ENCODE data around the gene BET1L.
"Not testable (repeated sequence)": the region's sequence is repeated elsewhere in the genome, so short reads cannot be mapped to it uniquely, and the experiment has no call there.

BET1L gene

DNA sequence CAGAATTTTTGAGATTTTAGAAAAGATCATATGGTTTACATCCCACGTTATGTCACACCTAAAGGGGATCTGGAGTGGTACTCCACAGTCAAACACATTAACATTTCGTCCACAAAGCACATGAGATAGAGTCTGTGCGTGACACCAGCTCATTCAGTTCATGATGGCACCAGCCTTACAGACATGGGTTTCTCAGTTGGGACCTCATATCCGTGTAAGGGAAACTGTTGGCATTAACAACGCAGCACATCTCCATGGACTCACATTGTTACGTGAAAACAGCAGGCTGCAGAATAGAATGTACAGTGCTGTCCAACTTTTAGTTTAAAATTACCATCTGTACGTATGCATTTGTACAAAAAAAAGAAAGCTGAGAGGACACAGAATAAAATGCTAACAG lies 14.3 kb upstream of the BET1L start:
- H3K36me3 Mint-ChIP-seq (ENCODE audit: low read depth) = peaks cover 13% of the 10 kb centered on the region

DNA sequence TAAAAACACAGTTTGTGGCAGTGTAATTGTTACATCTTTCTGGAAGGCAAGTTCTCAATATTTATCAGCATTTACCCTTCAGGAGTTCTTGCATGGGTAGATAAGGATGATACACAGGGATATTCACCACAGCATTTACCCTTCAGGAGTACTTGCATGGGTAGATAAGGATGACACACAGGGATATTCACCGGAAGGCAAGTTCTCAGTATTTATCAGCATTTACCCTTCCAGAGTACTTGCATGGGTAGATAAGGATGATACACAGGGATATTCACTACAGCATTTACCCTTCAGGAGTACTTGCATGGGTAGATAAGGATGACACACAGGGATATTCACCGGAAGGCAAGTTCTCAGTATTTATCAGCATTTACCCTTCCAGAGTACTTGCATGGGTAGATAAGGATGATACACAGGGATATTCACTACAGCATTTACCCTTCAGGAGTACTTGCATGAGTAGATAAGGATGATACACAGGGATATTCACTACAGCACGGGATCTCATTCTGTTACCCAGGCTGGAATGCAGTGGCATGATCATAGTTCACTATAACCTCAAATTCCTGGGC lies 13.5 kb upstream of the BET1L start:
- not testable (repeated sequence) for H3K4me1 Mint-ChIP-seq (ENCODE audit: low read depth); H3K27me3 Mint-ChIP-seq (ENCODE audit: low read depth); H3K4me3 Mint-ChIP-seq; H3K27ac Mint-ChIP-seq; H3K9me3 Mint-ChIP-seq; DNase-seq (ENCODE audit: low spot score)
- H3K36me3 Mint-ChIP-seq (ENCODE audit: low read depth) = peaks cover 11% of the 10 kb centered on the region

More for the DNA sequence above, 14.3 kb upstream of the BET1L start:
- H3K4me1 Mint-ChIP-seq (ENCODE audit: low read depth) = peaks cover 11% of the 10 kb centered on the region
- no peaks in the 10 kb centered on the region for H3K27me3 Mint-ChIP-seq (ENCODE audit: low read depth)
- no peak overlapping the region for H3K4me3 Mint-ChIP-seq
- no peak overlapping the region for H3K27ac Mint-ChIP-seq
- DNase-seq (ENCODE audit: low spot score) = no peak
- H3K9me3 Mint-ChIP-seq = no peaks in the 10 kb centered on the region

DNA sequence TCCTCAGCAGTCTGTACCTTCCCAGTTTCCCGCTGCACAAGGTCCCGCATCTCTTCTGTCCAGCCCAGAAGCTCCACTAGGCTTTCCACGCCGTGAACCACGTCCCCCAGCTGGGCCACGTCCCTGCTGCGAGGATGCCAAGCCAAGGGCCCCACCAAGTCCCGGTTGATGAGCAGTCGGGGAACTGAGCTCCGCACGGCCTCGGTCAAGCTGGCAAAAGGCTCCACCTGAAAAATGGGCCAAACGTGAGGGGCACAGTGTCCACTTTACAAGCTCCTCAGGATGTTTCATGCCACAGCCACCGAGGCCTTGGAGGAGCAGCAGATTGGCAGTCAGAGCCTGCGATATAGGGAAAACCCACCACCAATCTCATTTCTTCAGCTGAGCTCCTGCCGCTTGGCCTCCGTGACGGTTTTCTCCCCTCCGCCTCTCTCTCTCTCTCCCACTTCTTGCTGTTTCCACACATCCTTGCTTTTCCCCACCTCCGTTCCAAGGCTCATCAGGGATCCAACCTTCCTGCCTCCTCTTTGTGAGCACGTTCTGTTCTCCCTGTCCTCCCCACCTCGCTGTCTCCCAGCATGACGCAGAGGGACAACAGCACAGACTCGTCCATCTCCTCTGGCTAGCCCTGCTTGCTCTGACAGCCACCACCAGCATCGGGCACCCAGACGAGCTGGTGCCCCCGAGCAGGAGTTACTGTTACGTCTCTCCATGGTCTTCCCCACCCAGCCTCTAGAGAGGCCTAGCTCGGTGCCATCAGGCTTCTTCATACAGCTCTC lies 11.8 kb upstream of the BET1L start:
- Mint-ChIP-seq H3K27ac (peak overlapping the region; percentile 56), H3K4me1 (ENCODE audit: low read depth) (peaks cover 5% of the 10 kb centered on the region), H3K36me3 (ENCODE audit: low read depth) (peaks cover 18% of the 10 kb centered on the region), H3K27me3 (ENCODE audit: low read depth) (no peaks in the 10 kb centered on the region), H3K4me3 (no peak overlapping the region), H3K9me3 (no peaks in the 10 kb centered on the region)
- DNase-seq (ENCODE audit: low spot score) = no peak

DNA sequence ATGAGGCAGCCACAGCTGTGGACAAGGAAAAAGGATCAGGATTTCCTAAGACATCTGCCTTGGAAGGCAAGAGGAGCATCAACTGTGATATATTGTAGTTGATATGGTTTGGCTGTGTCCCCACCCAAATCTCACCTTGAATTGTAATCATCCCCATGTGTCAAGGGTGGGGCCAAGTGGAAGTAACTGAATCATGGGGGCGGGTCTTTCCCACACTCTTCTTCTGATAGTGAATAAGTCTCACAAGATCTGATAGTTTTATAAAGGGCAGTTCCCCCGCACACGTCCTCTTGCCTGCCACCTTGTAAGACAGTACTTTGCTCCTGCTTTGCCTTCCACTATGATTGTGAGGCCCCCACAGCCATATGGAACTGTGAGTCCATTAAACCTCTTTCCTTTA lies 10.5 kb upstream of the BET1L start:
- Mint-ChIP-seq H3K4me1 (ENCODE audit: low read depth) (peaks cover 5% of the 10 kb centered on the region), H3K4me3 (no peak overlapping the region), H3K27me3 (ENCODE audit: low read depth) (no peaks in the 10 kb centered on the region), H3K9me3 (no peaks in the 10 kb centered on the region), H3K27ac (peak overlapping the region; percentile 32), H3K36me3 (ENCODE audit: low read depth) (peaks cover 21% of the 10 kb centered on the region)
- DNase-seq (ENCODE audit: low spot score) = no peak

DNA sequence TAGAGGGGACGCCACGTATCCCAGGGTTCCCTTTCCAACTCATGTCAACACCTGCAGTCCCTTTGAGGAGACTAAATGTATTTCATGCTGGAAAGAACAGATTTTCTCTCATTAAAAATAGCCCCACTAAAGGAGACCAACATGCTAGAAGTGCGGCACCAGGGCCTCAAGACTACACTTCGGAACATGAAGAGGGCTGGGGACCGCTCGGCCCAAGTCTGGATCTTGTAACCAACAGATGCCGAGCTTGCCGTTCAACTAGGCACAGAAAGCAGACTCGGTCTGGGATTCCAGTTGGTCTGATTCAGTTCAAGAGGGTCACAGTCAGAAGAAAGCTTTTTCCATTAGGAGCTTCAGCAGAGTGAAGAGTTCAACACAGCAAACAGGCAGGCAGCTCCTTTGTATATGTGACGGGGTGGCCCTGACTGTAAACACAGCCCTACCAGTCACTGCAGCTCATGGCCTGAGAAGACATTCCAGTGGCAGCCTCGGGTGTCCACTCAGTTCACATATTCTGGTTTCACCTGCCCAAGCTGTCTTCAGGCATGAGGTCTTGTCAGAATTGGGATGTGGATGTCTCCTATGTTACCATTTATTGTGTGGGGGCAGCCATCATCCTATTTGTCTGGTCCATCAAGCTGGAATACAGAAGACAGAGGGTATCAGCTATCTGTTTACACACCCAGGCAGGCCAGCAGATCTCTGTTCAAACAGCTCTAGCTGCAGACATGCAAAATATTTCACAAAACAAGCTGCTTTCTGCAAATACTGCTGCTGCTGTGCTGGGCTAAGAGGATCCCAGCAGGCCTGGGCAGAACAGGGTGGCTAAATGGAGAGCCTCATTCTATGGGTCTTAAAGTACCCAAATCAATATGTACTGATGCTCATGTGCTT lies 9.1 kb upstream of the BET1L start:
- Mint-ChIP-seq H3K27me3 (ENCODE audit: low read depth) (no peaks in the 10 kb centered on the region), H3K4me1 (ENCODE audit: low read depth) (peaks cover 7% of the 10 kb centered on the region), H3K36me3 (ENCODE audit: low read depth) (peaks cover 28% of the 10 kb centered on the region), H3K4me3 (no peak overlapping the region), H3K27ac (peak overlapping the region; percentile 26), H3K9me3 (no peaks in the 10 kb centered on the region)
- DNase-seq (ENCODE audit: low spot score) = no peak

DNA sequence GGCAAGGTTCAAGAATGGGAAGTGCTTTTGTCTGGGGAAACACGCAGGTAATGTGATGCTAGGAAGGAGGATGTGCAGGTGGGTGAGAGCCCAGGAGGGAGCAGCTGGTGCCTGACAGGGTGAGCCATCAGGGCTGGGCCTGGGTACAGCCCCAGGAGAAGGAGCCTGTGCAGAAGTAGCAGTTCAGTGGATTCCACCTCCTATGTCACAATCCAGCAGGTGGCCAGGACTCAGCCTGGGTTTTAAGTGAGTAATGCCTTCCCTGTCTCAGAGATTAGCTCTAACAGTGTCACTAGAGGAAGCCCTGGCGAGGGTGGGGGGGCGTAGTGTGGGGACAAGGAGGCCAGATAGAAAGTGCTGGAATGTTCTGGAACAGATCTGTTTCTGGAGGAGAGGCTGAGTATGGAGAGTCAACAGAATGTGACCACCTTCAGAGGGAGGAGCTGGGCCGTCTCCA lies 8.4 kb upstream of the BET1L start:
- Mint-ChIP-seq H3K27me3 (ENCODE audit: low read depth) (no peaks in the 10 kb centered on the region), H3K9me3 (no peaks in the 10 kb centered on the region), H3K4me1 (ENCODE audit: low read depth) (peaks cover 7% of the 10 kb centered on the region), H3K36me3 (ENCODE audit: low read depth) (peaks cover 35% of the 10 kb centered on the region), H3K4me3 (no peak overlapping the region), H3K27ac (peak overlapping the region; percentile 3)
- DNase-seq (ENCODE audit: low spot score) = no peak

DNA sequence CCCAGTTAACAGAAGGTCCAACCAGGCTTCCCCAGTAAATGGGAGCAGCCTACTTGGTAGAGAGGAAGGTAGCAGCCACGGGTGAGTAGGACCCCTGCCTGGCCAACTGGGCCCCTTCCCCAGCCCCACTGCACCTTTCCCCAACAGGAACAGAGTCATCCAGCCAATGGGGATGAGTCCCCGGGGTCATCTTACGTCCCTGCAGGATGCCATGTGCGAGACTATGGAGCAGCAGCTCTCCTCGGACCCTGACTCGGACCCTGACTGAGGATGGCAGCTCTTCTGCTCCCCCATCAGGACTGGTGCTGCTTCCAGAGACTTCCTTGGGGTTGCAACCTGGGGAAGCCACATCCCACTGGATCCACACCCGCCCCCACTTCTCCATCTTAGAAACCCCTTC lies 6.9 kb upstream of the BET1L start:
- no peaks in the 10 kb centered on the region for H3K9me3 Mint-ChIP-seq
- H3K36me3 Mint-ChIP-seq (ENCODE audit: low read depth) = peaks cover 43% of the 10 kb centered on the region
- H3K4me3 Mint-ChIP-seq = no peak overlapping the region
- H3K4me1 Mint-ChIP-seq (ENCODE audit: low read depth) = peaks cover 13% of the 10 kb centered on the region
- H3K27me3 Mint-ChIP-seq (ENCODE audit: low read depth) = no peaks in the 10 kb centered on the region
- no peak for DNase-seq (ENCODE audit: low spot score)
- no peak overlapping the region for H3K27ac Mint-ChIP-seq

DNA sequence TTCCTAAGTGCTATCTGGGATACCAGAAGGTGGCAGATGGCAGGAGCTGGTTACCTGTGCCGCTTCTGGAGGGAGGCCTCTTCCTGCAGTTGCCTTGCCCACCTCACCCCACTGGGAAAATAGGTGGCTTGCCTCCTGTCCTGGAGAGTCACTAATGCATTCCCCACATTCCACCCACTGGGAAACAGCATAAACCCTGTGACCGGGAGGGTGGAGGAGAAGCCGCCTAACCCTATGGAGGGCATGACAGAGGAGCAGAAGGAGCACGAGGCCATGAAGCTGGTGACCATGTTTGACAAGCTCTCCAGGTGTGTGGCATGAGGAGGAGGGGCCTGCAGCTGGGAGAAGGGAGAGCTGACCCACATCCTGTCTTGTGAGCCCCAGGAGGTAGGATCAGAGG lies 5.9 kb upstream of the BET1L start:
- DNase-seq (ENCODE audit: low spot score) = no peak
- Mint-ChIP-seq H3K27me3 (ENCODE audit: low read depth) (no peaks in the 10 kb centered on the region), H3K4me3 (no peak overlapping the region), H3K36me3 (ENCODE audit: low read depth) (peaks cover 42% of the 10 kb centered on the region), H3K9me3 (no peaks in the 10 kb centered on the region), H3K4me1 (ENCODE audit: low read depth) (peaks cover 13% of the 10 kb centered on the region), H3K27ac (no peak overlapping the region)

DNA sequence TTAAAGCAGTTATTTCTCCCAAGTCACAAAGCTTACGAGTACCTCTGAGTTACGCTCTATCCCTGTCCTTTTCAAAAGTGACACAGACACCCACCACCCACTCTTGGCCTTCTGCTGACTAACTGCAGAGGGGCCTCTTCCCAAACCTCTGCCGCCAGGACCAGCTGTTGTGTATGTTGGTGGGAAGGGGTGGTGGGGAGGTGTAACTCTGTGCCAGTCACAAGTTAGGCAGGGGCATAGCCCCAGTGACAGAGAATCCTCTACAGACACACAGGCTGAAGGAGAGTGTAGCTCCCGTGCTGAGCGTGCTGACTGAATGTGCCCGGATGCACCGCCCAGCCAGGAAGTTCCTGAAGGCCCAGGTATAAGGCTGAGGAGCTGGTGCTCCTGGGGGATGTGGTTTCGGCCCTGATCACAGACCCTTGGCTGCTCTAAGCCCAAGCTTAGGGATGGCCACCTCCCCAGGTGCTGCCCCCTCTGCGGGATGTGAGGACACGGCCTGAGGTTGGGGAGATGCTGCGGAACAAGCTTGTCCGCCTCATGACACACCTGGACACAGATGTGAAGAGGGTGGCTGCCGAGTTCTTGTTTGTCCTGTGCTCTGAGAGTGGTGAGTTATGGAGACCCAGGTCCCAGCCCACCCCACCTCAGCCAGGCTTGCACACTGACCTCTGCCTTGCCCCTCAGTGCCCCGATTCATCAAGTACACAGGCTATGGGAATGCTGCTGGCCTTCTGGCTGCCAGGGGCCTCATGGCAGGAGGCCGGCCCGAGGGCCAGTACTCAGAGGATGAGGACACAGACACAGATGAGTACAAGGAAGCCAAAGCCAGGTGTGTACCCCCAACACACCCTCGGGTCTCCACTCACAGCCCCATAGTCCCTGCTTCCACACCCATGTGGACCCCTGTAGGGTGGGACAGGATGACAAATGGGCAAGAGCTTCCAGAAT lies 5.2 kb upstream of the BET1L start:
- Mint-ChIP-seq H3K4me1 (ENCODE audit: low read depth) (peaks cover 9% of the 10 kb centered on the region), H3K9me3 (no peaks in the 10 kb centered on the region), H3K4me3 (no peak overlapping the region), H3K27ac (no peak overlapping the region), H3K36me3 (ENCODE audit: low read depth) (peaks cover 38% of the 10 kb centered on the region), H3K27me3 (ENCODE audit: low read depth) (no peaks in the 10 kb centered on the region)
- DNase-seq (ENCODE audit: low spot score) = no peak

DNA sequence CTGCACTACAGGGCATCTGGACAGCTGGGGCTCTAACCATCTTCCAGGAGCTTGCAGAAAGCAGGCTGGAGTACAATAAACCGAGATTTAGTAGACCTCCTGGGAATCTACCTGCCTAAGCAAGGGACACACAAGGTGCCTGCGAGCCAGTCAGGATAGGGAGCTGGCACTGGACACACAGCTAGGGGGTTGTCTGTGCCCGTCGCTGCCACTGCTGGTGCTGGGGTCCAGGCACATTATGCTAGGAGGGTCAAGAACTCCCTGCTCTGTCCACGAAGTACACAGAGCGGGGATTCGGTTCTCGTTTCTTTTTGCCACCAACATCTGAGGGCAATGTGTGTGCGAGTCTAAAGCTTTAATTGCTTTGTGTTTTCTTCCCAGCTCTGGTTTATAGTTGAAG lies 4.5 kb upstream of the BET1L start:
- Mint-ChIP-seq H3K4me1 (ENCODE audit: low read depth) (peaks cover 8% of the 10 kb centered on the region), H3K27ac (no peak overlapping the region), H3K27me3 (ENCODE audit: low read depth) (no peaks in the 10 kb centered on the region), H3K9me3 (no peaks in the 10 kb centered on the region), H3K36me3 (ENCODE audit: low read depth) (peaks cover 40% of the 10 kb centered on the region), H3K4me3 (no peak overlapping the region)
- DNase-seq (ENCODE audit: low spot score) = no peak

DNA sequence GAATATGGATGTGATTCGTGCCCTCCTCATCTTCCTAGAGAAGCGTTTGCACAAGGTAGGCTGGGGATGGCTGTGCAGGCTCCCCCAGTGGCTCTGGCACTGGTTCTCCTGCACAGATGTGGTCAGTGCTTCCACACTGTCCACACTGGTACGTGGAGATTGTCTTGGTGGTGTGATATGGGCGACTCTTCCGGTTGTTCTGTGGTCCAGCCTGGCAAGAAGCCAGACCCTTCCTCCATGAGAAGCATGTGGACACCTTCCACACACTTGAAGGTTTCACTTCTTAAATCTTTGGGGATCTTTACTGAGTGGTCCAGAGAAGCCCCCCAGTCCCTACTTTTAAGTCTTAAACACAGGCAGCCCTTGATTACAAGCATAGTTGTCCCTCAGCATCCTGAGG lies 4.1 kb upstream of the BET1L start:
- peak overlapping the region; percentile 34 for H3K4me3 Mint-ChIP-seq
- H3K27ac Mint-ChIP-seq = peak overlapping the region; percentile 31
- H3K4me1 Mint-ChIP-seq (ENCODE audit: low read depth) = peaks cover 9% of the 10 kb centered on the region
- peaks cover 42% of the 10 kb centered on the region for H3K36me3 Mint-ChIP-seq (ENCODE audit: low read depth)
- H3K9me3 Mint-ChIP-seq = no peaks in the 10 kb centered on the region
- DNase-seq (ENCODE audit: low spot score) = no peak
- H3K27me3 Mint-ChIP-seq (ENCODE audit: low read depth) = no peaks in the 10 kb centered on the region

DNA sequence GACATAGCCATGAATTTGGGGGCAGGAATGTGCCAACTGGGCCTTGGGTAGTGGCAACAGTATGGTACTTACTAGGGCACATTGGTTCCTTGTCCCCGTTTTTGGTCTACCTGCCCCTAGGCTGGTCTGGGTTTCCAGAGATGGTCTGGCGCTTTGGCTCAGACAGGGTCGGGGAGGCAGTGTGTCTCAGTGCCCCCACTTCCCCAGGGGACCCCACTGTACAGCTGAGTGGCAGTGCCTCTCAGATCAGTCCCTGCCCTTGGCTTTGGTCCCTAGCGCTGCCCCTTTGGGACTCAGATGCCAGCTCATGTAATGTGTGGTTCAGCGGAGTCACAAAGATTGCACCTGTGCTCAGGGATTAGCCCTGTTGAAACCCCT lies 3.6 kb upstream of the BET1L start:
- H3K4me1 Mint-ChIP-seq (ENCODE audit: low read depth) = peaks cover 13% of the 10 kb centered on the region
- H3K4me3 Mint-ChIP-seq = peak overlapping the region; percentile 93
- DNase-seq (ENCODE audit: low spot score) = no peak
- H3K9me3 Mint-ChIP-seq = no peaks in the 10 kb centered on the region
- H3K27me3 Mint-ChIP-seq (ENCODE audit: low read depth) = no peaks in the 10 kb centered on the region
- H3K27ac Mint-ChIP-seq = no peak overlapping the region
- peaks cover 45% of the 10 kb centered on the region for H3K36me3 Mint-ChIP-seq (ENCODE audit: low read depth)

DNA sequence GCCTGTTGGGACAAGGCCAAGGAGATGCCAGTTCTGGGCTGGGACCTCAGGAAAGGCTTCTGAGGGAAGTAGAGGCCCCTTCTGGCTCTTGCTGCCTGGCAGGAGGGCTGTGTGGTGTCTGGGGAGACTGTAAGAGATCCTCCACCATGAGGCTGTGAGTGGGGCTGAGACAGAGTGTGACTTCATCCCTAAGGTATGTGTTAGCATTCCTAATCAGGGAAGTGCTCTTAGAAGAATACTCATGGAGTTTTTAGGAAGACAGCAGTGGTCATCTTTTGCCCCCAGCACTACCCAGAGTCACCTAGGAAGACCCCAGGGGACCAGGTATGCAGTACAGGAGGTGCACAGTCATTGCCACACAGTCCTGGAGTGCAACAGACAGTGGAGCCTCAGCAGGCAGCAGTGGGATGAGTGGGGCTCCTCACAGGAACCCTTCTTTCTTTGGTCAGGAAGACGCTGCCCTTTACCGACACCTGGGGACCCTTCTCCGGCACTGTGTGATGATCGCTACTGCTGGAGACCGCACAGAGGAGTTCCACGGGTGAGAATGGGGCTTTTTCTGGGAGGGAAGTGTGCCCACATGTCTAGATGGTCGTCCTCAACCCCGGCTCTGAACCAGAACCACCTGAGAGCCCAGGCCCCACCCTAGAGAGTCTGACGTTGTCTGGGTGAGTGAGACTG lies 3.1 kb upstream of the BET1L start:
- Mint-ChIP-seq H3K27ac (peak overlapping the region; percentile 67), H3K27me3 (ENCODE audit: low read depth) (no peaks in the 10 kb centered on the region), H3K4me3 (peak overlapping the region; percentile 93), H3K9me3 (no peaks in the 10 kb centered on the region), H3K36me3 (ENCODE audit: low read depth) (peaks cover 45% of the 10 kb centered on the region), H3K4me1 (ENCODE audit: low read depth) (peaks cover 14% of the 10 kb centered on the region)
- DNase-seq (ENCODE audit: low spot score) = no peak
